ENCODE results near the gene TDRD12. TPM values are rescaled to one million over a fixed set of nuclear protein-coding genes. Genes with fewer than 3 reads are reported as not detected.

TDRD12 gene
- total RNA-seq, 1 experiment from 2014 or later: 1.3 TPM

DNA sequence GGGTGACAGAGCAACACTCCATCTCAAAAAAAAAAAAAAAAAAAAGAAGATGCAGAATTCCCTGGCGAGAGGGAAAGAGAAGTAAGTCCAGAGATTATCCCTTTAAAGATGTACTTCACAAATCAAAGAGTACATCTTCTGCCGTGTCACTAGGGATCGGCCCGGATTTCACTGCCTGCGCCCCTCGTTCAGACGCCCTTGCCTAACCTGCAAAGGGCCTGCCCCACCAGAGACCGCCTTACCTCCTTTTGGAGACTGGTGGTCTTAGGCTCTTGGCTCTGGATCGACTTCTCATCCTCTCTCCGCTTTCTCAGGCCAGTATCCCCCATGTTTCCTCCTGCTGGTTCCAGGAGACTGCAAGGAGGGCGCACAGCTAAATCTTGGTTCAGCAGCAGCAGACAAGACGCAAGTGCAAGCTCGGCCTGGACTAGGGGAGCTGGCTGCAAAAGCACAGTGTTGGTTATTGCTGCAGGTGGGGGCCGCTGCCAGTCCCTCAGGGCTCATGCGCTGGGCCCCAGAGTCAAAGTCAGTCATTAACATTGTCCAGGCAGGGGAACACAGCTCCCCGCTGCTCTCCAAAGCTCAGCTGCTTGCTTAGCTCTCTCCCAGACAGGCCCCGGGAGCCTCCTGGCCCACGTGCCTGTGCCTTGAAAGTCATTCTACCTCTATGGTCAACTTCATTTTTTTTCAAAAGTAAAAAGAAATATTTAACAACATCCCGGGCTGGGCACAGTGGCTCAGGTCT, 148.8 kb downstream of the TDRD12 start:
- Mint-ChIP-seq H3K36me3 (ENCODE audit: insufficient read depth in 1 of 3, low read depth in 3 of 3) (no peaks in the 10 kb centered on the region), H3K9me3 (no peaks in the 10 kb centered on the region; a peak in 2 of 5 replicates), H3K4me3 (no peak overlapping the region), H3K27ac (no peak overlapping the region; a peak in 1 of 7 replicates), H3K27me3 (ENCODE audit: low read depth) (no peaks in the 10 kb centered on the region), H3K4me1 (peaks cover 10 to 12% of the 10 kb centered on the region in 2 experiments; a peak in 3 of 4 replicates)
- no peak for TF ChIP-seq CTCF (conservative IDR thresholded peaks at IDR 0.05)
- no peak overlapping the region for H2AFZ ChIP-seq (ENCODE audit: low read length)
- H2BK15ac ChIP-seq (ENCODE audit: low read depth, low read length): no peak overlapping the region
- no peaks in the 10 kb centered on the region for H3K4me1 ChIP-seq (ENCODE audit: insufficient read depth, low read length)
- no peak for DNase-seq
- peak overlapping the region; percentile 17 for H3K14ac ChIP-seq (ENCODE audit: insufficient read depth, low read length)
- H2BK5ac ChIP-seq (ENCODE audit: insufficient read length, low read length): no peak overlapping the region
- H3K27ac ChIP-seq (ENCODE audit: insufficient read length, low read depth, low read length): no peak overlapping the region
- H3K79me2 ChIP-seq (ENCODE audit: insufficient read depth, low read length): no peaks in the 10 kb centered on the region
- H3K23ac ChIP-seq (ENCODE audit: insufficient read length, low read depth, low read length): no peak overlapping the region
- no peak overlapping the region for H3K4ac ChIP-seq (ENCODE audit: low read depth, low read length)
- no peak overlapping the region for H3K18ac ChIP-seq (ENCODE audit: insufficient read length, low read depth, low read length)
- no peaks in the 10 kb centered on the region for H3K79me1 ChIP-seq (ENCODE audit: insufficient read depth, low read depth, low read length, poor library complexity, severe bottlenecking)
- no peak overlapping the region for H4K91ac ChIP-seq (ENCODE audit: insufficient read length, low read depth, low read length)
- no peak overlapping the region for H4K5ac ChIP-seq (ENCODE audit: insufficient read length, low read depth, low read length)
- no peaks in the 10 kb centered on the region for H4K20me1 ChIP-seq (ENCODE audit: control insufficient read depth, insufficient read depth, insufficient read length)
- no peak overlapping the region for H3K9ac ChIP-seq (ENCODE audit: extremely low read depth, insufficient read length, low read length)
- no peaks in the 10 kb centered on the region for H3K23me2 ChIP-seq (ENCODE audit: insufficient read length, low read depth, low read length, poor library complexity, severe bottlenecking)
- H3K9me3 ChIP-seq (ENCODE audit: control insufficient read depth, low read depth, low read length): no peaks in the 10 kb centered on the region
- no peak overlapping the region for H2BK120ac ChIP-seq (ENCODE audit: low read depth, low read length, poor library complexity, severe bottlenecking)
- WGBS (ENCODE audit: extremely low coverage, insufficient read length, low lambda C conversion rate): no CpG with 5 or more reads among the region's 19 CpGs
- no peak overlapping the region for H2BK20ac ChIP-seq (ENCODE audit: low read depth, low read length, poor library complexity, severe bottlenecking)
- H2AK5ac ChIP-seq (ENCODE audit: insufficient read length, low read length): no peak overlapping the region
- no peaks in the 10 kb centered on the region for H3K27me3 ChIP-seq (ENCODE audit: insufficient read depth, low read length)
- H2BK12ac ChIP-seq (ENCODE audit: insufficient read length, low read depth, low read length): no peak overlapping the region
- H3K4me2 ChIP-seq (ENCODE audit: insufficient read depth, insufficient read length, low read length): no peak overlapping the region
- no peak overlapping the region for H3T11ph ChIP-seq (ENCODE audit: low read length)
- no peak overlapping the region for H4K8ac ChIP-seq (replicated peaks; ENCODE audit: insufficient read length, low read depth, low read length)
- H3K56ac ChIP-seq (ENCODE audit: insufficient read length, low read depth, low read length): no peak overlapping the region

Data from H9 (cell line).